Stimulated activated CD4-positive, alpha-beta T cell treated with anti-CD3 and anti-CD28 coated beads, TNF-alpha, amount 100 ng/mL, for 24 hours (primary cell): Measurements from ENCODE around the gene LRRC36.

Experiments
- DNase-seq, 3 experiments: peaks; one replicate each; pipeline ENCODE4 v3.0.0-alpha.2; 2020; ENCODE audit warnings: low read depth in 3 of 3

LRRC36 gene

GRCh38 chr16:67425061-67425460, 98.4 kb downstream of the LRRC36 start:
- no peak for DNase-seq

- DNase-seq: no peak
Observed at GRCh38 chr16:67425580-67425979, 99.0 kb downstream of the LRRC36 start.

- no peak for DNase-seq
Observed at GRCh38 chr16:67426022-67426421, 99.4 kb downstream of the LRRC36 start.

GRCh38 chr16:67426950-67427349, 100.3 kb downstream of the LRRC36 start:
- no peak for DNase-seq

- DNase-seq: peak in 2 of 3 experiments; percentile 40 to 55
Observed at GRCh38 chr16:67428146-67428731, 101.6 kb downstream of the LRRC36 start.

GRCh38 chr16:67429053-67429798, 102.6 kb downstream of the LRRC36 start:
- DNase-seq: no peak

GRCh38 chr16:67429799-67430503, 103.3 kb downstream of the LRRC36 start:
- no peak for DNase-seq

GRCh38 chr16:67430504-67430976, 103.9 kb downstream of the LRRC36 start:
- DNase-seq: peak in 1 of 3 experiments; percentile 43

GRCh38 chr16:67430977-67431774, 104.6 kb downstream of the LRRC36 start, which contains the start of gene HSD11B2:
Gene HSD11B2 (plus strand): TSS chr16:67431121. CDS start chr16:67431249, 128 bp downstream.
- no peak for DNase-seq

- no peak for DNase-seq
Observed at GRCh38 chr16:67431775-67432505, 105.3 kb downstream of the LRRC36 start.

GRCh38 chr16:67432506-67432890, 105.9 kb downstream of the LRRC36 start:
- DNase-seq: no peak

GRCh38 chr16:67433131-67433719, 106.6 kb downstream of the LRRC36 start:
- no peak for DNase-seq
